HL-60 (cell line): ENCODE measurements around the gene TDRD5.

ENCODE experiments used
- DNase-seq, 2 experiments: peaks; one replicate each; pipeline ENCODE4 v3.0.0-alpha.2; 2010 to 2020; ENCODE audit warnings: low read depth in 1 of 2, low spot score in 1 of 2
- H3K27ac ChIP-seq: fragments of 250-450 bp; sonication (Bioruptor Pico); replicated peaks from 2 replicates; pipeline ENCODE4 v1.5.1; 2020; ENCODE audit warnings: mild to moderate bottlenecking, moderate library complexity
- H3K27me3 ChIP-seq: fragments of 250-450 bp; sonication (Bioruptor Pico); 2 replicates; pipeline ENCODE4 v1.5.1; 2021; ENCODE audit warnings: mild to moderate bottlenecking, moderate library complexity; ENCODE audit not compliant: insufficient read depth, poor library complexity, severe bottlenecking
- H3K4me3 ChIP-seq: replicated peaks from 2 replicates; pipeline ENCODE4 v1.5.1; 2011; ENCODE audit warnings: mild to moderate bottlenecking, control low read depth, low read length; ENCODE audit not compliant: insufficient read depth
- CTCF ChIP-seq: IDR thresholded peaks from one replicate; pipeline ENCODE4 v1.5.1; 2011; ENCODE audit warnings: low read length, control low read depth, inconsistent platforms; ENCODE audit not compliant: insufficient read depth
- GABPA ChIP-seq: IDR thresholded peaks from 2 replicates; pipeline ENCODE4 v1.6.1; 2012; ENCODE audit warnings: low read depth
- POLR2AphosphoS5 ChIP-seq: IDR thresholded peaks from 2 replicates; pipeline ENCODE4 v1.6.1; 2012; ENCODE audit warnings: low read depth
- REST ChIP-seq: IDR thresholded peaks from 2 replicates; pipeline ENCODE4 v1.6.1; 2012; ENCODE audit warnings: low read depth; ENCODE audit not compliant: insufficient replicate concordance
- SPI1 ChIP-seq: IDR thresholded peaks from 2 replicates; pipeline ENCODE4 v1.6.1; 2012; ENCODE audit warnings: low read depth, mild to moderate bottlenecking, borderline replicate concordance

The TDRD5 gene

GRCh38 chr1:179637211-179637860 is 45.7 kb downstream of the TDRD5 start:
- H3K27me3 ChIP-seq, result no peaks in the 10 kb centered on the region
- DNase-seq, result no peak
- H3K4me3 ChIP-seq, result no peak overlapping the region
- TF ChIP-seq GABPA, result no peak
- no peak for TF ChIP-seq REST
- no peak for TF ChIP-seq POLR2AphosphoS5
- no peak for TF ChIP-seq CTCF
- TF ChIP-seq SPI1, result no peak
- H3K27ac ChIP-seq, result no peak overlapping the region

- H3K4me3 ChIP-seq, result no peak overlapping the region
- H3K27me3 ChIP-seq, result no peaks in the 10 kb centered on the region
- TF ChIP-seq SPI1 (no peak), REST (no peak), CTCF (no peak), POLR2AphosphoS5 (no peak), GABPA (no peak)
- no peak for DNase-seq
- H3K27ac ChIP-seq, result no peak overlapping the region
Observed at GRCh38 chr1:179661018-179661417, 69.4 kb downstream of the TDRD5 start.

GRCh38 chr1:179663810-179664209 is 72.2 kb downstream of the TDRD5 start:
- Histone ChIP-seq H3K27ac (no peak overlapping the region), H3K27me3 (no peaks in the 10 kb centered on the region), H3K4me3 (no peak overlapping the region)
- no peak for DNase-seq
- no peak for TF ChIP-seq SPI1
- TF ChIP-seq CTCF, result no peak
- no peak for TF ChIP-seq POLR2AphosphoS5
- no peak for TF ChIP-seq REST
- no peak for TF ChIP-seq GABPA
